Stomach (tissue), 4 donors: ENCODE measurements around the gene MTCL3.

ENCODE experiments used
- CTCF ChIP-seq, 7 experiments: fragments of 450-650 bp in 4 of 7; fragments of 200-600 bp in 3 of 7; sonication (generic) in 3 of 7; IDR thresholded peaks; one replicate each; pipeline ENCODE4 v1.5.1; 2016 to 2019; ENCODE audit warnings: antibody characterized with exemption in 7 of 7, control low read depth in 2 of 7, mild to moderate bottlenecking in 1 of 7
- POLR2A ChIP-seq, 4 donors: fragments of 450-650 bp; IDR thresholded peaks; one replicate each; pipeline ENCODE4 v1.6.1; 2016; ENCODE audit warnings: antibody characterized with exemption in 4 of 4, control low read depth in 2 of 4, mild to moderate bottlenecking in 1 of 4, moderate library complexity in 1 of 4
- POLR2AphosphoS5 ChIP-seq, 3 donors: sonication (generic); formaldehyde crosslinking; IDR thresholded peaks; one replicate each; pipeline ENCODE4 v1.6.1; 2016; ENCODE audit warnings: antibody characterized with exemption in 3 of 3

DNA sequence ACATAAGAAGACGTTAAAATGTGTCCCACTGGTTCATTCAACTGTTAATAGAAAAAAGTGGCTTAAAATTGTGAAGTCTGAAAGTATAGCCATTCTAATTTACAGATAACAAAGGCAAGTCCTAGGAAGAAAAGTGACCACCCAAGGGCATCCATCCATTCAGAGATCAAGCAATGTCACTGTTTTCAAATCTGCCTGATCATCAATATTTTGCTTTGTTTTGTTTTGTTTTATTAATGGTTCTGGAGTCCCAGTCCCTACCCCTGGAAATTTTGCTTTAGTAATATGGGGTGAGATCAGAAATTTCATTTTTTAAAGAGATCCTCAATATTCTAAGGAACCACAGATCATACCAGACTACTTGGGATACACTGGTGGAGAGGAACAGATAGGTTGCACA lies 77.3 kb downstream of the MTCL3 start:
- TF ChIP-seq CTCF (IDR thresholded peaks at IDR 0.05) (no peak), POLR2A (IDR thresholded peaks at IDR 0.05) (no peak), POLR2AphosphoS5 (IDR thresholded peaks at IDR 0.05) (no peak)
